Mesodermal cell (in vitro differentiated cells): Measurements from ENCODE around the gene SNRNP200.

Source experiments
- H3K27ac ChIP-seq: 2 replicates; pipeline ENCODE4 v1.7.0; 2013; ENCODE audit warnings: mild to moderate bottlenecking, low read depth, low read length, moderate library complexity; ENCODE audit not compliant: severe bottlenecking
- H3K36me3 ChIP-seq: 2 replicates; pipeline ENCODE4 v1.7.1; 2013; ENCODE audit warnings: mild to moderate bottlenecking, low read length, moderate library complexity; ENCODE audit not compliant: control insufficient read depth, insufficient read depth
- H3K4me1 ChIP-seq: one replicate; pipeline ENCODE4 v1.7.1; 2013; ENCODE audit warnings: mild to moderate bottlenecking, low read length; ENCODE audit not compliant: insufficient read depth, control insufficient read depth, poor library complexity, severe bottlenecking
- H3K4me3 ChIP-seq: 2 replicates; pipeline ENCODE4 v1.7.0; 2013; ENCODE audit warnings: low read length, control low read depth, mild to moderate bottlenecking; ENCODE audit not compliant: insufficient read depth, poor library complexity, severe bottlenecking; ENCODE audit errors: extremely low read depth
- H3K9me3 ChIP-seq: 2 replicates; pipeline ENCODE4 v1.7.1; 2013; ENCODE audit warnings: mild to moderate bottlenecking, low read length, moderate library complexity; ENCODE audit not compliant: control insufficient read depth
- WGBS, 2 experiments: methylation state at CpG; one replicate each; pipeline ENCODE4 v1.1.5; 2013; ENCODE audit warnings: missing lambda C conversion rate in 2 of 2; ENCODE audit not compliant: insufficient coverage in 2 of 2; 5-methylcytosine and 5-hydroxymethylcytosine counted together

The SNRNP200 gene

GRCh38 chr2:96250188-96250587, 55.2 kb downstream of the SNRNP200 start:
- Histone ChIP-seq H3K4me1 (peaks cover 16% of the 10 kb centered on the region), H3K27ac (no peak overlapping the region), H3K4me3 (no peak overlapping the region), H3K36me3 (peaks cover 34% of the 10 kb centered on the region), H3K9me3 (no peaks in the 10 kb centered on the region)
- WGBS, 2 experiments = 92 to 97% methylated on average over 4 to 5 of the region's 6 CpGs

GRCh38 chr2:96249654-96250053, 55.7 kb downstream of the SNRNP200 start:
- 92 to 98% methylated on average over 7 to 9 of the region's 9 CpGs for WGBS, 2 experiments
- H3K27ac ChIP-seq = no peak overlapping the region

GRCh38 chr2:96248624-96249023, 56.7 kb downstream of the SNRNP200 start:
- no peaks in the 10 kb centered on the region for H3K9me3 ChIP-seq
- H3K27ac ChIP-seq = no peak overlapping the region
- H3K36me3 ChIP-seq = peaks cover 18% of the 10 kb centered on the region
- H3K4me1 ChIP-seq = peaks cover 16% of the 10 kb centered on the region
- H3K4me3 ChIP-seq = no peak overlapping the region
- WGBS, 2 experiments = 93 to 100% methylated on average over 2 to 3 of the region's 4 CpGs

More at GRCh38 chr2:96249654-96250053, 55.7 kb downstream of the SNRNP200 start:
- H3K36me3 ChIP-seq = peaks cover 29% of the 10 kb centered on the region
- H3K4me1 ChIP-seq = peaks cover 16% of the 10 kb centered on the region
- no peak overlapping the region for H3K4me3 ChIP-seq
- H3K9me3 ChIP-seq = no peaks in the 10 kb centered on the region

- Histone ChIP-seq H3K4me1 (peaks cover 11% of the 10 kb centered on the region), H3K27ac (no peak overlapping the region), H3K4me3 (no peak overlapping the region), H3K36me3 (peaks cover 11% of the 10 kb centered on the region), H3K9me3 (no peaks in the 10 kb centered on the region)
- 82 to 88% methylated on average over 1 to 3 of the region's 5 CpGs for WGBS, 2 experiments
These were observed 57.5 kb downstream of the SNRNP200 start for GRCh38 chr2:96247896-96248295.

GRCh38 chr2:96247009-96247408, 58.3 kb downstream of the SNRNP200 start:
- 92% methylated on average over 1 to 3 of the region's 3 CpGs for WGBS, 2 experiments
- H3K36me3 ChIP-seq = peaks cover 2% of the 10 kb centered on the region
- H3K9me3 ChIP-seq = no peaks in the 10 kb centered on the region
- H3K4me1 ChIP-seq = peaks cover 14% of the 10 kb centered on the region
- no peak overlapping the region for H3K4me3 ChIP-seq
- no peak overlapping the region for H3K27ac ChIP-seq

GRCh38 chr2:96245609-96246390, 59.5 kb downstream of the SNRNP200 start:
- no peaks in the 10 kb centered on the region for H3K36me3 ChIP-seq
- WGBS, 2 experiments = 96 to 97% methylated on average over 5 to 7 of the region's 8 CpGs
- H3K4me1 ChIP-seq = peaks cover 14% of the 10 kb centered on the region
- no peak overlapping the region for H3K27ac ChIP-seq
- H3K4me3 ChIP-seq = no peak overlapping the region
- no peaks in the 10 kb centered on the region for H3K9me3 ChIP-seq

GRCh38 chr2:96243843-96244242, 61.5 kb downstream of the SNRNP200 start:
- 100% methylated on average over 1 to 4 of the region's 5 CpGs for WGBS, 2 experiments
- H3K4me3 ChIP-seq = no peak overlapping the region
- H3K27ac ChIP-seq = no peak overlapping the region

GRCh38 chr2:96241900-96242611, 63.3 kb downstream of the SNRNP200 start:
- peaks cover 14% of the 10 kb centered on the region for H3K4me1 ChIP-seq
- no peak overlapping the region for H3K4me3 ChIP-seq
- H3K9me3 ChIP-seq = no peaks in the 10 kb centered on the region
- H3K27ac ChIP-seq = peak overlapping the region; percentile 77
- H3K36me3 ChIP-seq = no peaks in the 10 kb centered on the region
- WGBS, 2 experiments = 93 to 96% methylated on average over 2 to 3 of the region's 5 CpGs

More at GRCh38 chr2:96243843-96244242, 61.5 kb downstream of the SNRNP200 start:
- peaks cover 14% of the 10 kb centered on the region for H3K4me1 ChIP-seq
- no peaks in the 10 kb centered on the region for H3K36me3 ChIP-seq
- H3K9me3 ChIP-seq = no peaks in the 10 kb centered on the region

- no peak overlapping the region for H3K4me3 ChIP-seq
- H3K27ac ChIP-seq = no peak overlapping the region
- no peaks in the 10 kb centered on the region for H3K9me3 ChIP-seq
- H3K4me1 ChIP-seq = peaks cover 14% of the 10 kb centered on the region
- 58 to 61% methylated on average over 2 of the region's 2 CpGs for WGBS, 2 experiments
- no peaks in the 10 kb centered on the region for H3K36me3 ChIP-seq
These were observed 64.1 kb downstream of the SNRNP200 start for GRCh38 chr2:96241227-96241626.

- Histone ChIP-seq H3K27ac (no peak overlapping the region), H3K9me3 (no peaks in the 10 kb centered on the region), H3K4me3 (no peak overlapping the region), H3K36me3 (no peaks in the 10 kb centered on the region), H3K4me1 (peaks cover 14% of the 10 kb centered on the region)
- WGBS, 2 experiments = 92 to 93% methylated on average over 7 to 8 of the region's 9 CpGs
These were observed 64.9 kb downstream of the SNRNP200 start for GRCh38 chr2:96240341-96241038.
